Epithelial cell of esophagus (primary cell): Measurements from ENCODE around the gene GPR18.

Experiments
- DNase-seq: peaks from one replicate; pipeline ENCODE4 v3.0.0; 2010; ENCODE audit warnings: low read depth
- H3K4me3 ChIP-seq: 2 replicates; pipeline ENCODE4 v1.5.1; 2011; ENCODE audit warnings: mild to moderate bottlenecking, low read length, control low read depth
- TF ChIP-seq, protein P1 (sequence below): IDR thresholded peaks from 2 replicates; pipeline ENCODE4 v1.5.1; 2011; ENCODE audit warnings: low read depth, mild to moderate bottlenecking, low read length, control low read depth, inconsistent platforms; ENCODE audit not compliant: insufficient read depth; ENCODE audit errors: missing control alignments

GPR18 gene

DNA sequence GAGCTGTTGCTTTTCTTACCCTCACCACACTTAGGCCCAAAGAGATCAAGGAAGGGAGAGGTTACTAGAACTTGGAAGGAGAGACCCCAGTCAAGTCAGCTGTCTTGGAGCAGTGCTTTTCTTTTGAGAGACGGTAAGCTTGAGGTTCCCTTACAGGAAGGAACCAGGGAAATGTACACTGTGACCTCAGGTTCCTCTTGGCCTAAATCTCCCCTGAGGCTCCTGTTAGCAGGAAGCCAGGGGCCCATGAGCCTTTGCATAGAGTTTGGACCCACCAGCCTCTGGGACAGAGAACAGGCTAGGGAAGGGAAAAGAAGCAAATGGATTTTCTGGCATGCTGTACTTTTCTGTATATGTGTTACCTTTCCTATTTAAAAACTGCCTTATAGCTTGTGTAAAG lies 5.9 kb upstream of the GPR18 start:
- no peak overlapping the region for H3K4me3 ChIP-seq
- DNase-seq, result no peak
- TF ChIP-seq, protein P1, sequence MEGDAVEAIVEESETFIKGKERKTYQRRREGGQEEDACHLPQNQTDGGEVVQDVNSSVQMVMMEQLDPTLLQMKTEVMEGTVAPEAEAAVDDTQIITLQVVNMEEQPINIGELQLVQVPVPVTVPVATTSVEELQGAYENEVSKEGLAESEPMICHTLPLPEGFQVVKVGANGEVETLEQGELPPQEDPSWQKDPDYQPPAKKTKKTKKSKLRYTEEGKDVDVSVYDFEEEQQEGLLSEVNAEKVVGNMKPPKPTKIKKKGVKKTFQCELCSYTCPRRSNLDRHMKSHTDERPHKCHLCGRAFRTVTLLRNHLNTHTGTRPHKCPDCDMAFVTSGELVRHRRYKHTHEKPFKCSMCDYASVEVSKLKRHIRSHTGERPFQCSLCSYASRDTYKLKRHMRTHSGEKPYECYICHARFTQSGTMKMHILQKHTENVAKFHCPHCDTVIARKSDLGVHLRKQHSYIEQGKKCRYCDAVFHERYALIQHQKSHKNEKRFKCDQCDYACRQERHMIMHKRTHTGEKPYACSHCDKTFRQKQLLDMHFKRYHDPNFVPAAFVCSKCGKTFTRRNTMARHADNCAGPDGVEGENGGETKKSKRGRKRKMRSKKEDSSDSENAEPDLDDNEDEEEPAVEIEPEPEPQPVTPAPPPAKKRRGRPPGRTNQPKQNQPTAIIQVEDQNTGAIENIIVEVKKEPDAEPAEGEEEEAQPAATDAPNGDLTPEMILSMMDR, result no peak

DNA sequence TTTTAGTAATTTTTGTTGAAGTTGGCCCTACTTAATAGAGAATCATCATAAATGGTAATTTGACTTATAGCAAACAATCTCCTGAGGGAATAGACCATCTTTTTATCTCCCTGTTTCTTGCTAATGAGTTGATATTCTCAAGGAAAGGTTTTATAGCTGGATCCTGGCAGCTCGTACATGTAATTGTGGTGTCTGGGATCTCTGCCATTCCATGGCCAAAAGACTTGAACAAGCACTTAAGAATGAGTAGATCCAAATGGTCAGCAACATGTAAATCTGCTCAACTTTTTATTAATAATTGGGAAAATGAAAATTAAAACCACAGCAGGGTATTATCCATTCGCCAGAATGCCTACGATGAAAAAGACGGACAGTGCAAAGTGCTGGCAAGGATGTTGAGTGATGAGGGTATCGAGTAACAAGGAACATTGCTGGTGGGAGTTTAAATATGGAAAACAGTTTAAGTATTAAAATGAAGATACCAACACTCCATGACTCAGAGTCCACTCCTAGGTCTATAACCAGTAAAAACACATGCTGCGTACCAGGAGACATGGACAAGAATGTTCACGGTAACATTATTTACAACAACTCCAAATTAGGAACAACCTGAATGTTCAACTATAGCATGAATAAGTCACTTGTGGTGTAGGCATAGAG lies 5.1 kb upstream of the GPR18 start:
- TF ChIP-seq, protein P1, result no peak
- H3K4me3 ChIP-seq, result no peak overlapping the region
- no peak for DNase-seq

DNA sequence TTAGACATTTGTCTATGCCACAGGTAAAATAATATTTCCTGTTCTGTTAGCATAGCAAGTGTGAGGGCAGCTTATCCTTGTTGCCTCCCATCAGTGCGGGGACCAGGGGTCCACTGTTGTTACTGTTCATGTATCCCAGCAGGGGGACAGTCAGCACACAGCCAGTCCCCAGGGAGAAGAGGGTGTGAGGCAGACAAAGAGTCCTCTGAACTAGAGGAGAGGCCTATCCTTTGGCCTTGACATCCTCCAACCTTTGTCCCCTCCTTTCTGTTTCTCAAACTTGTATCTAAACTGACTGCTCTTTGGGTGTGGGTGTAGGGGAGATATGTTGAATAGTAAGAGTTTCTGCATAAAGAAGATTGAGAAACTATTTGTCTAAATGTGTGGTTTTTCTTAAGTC lies 2.9 kb upstream of the GPR18 start:
- no peak for DNase-seq
- TF ChIP-seq, protein P1, result no peak
- no peak overlapping the region for H3K4me3 ChIP-seq

DNA sequence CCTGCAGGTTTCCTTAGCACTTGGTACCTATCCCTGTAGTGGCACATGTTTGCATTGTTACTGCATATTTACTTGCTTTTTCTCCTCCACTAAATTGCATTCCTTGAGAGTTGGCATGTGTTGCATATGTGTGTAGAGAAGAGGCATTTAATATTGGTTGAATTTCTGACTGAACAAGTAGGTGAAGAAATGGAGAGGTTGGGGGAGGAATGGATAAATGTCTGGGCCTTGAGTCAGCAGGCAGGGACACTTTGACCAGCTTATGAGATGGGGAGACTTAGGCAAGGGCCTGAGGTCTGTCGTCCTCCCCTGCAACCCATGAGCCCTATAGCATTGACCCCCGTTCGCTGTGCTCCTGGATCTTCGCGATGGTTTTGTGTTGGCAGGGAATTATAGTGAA lies 2.0 kb upstream of the GPR18 start:
- TF ChIP-seq, protein P1, result no peak
- no peak for DNase-seq
- no peak overlapping the region for H3K4me3 ChIP-seq

DNA sequence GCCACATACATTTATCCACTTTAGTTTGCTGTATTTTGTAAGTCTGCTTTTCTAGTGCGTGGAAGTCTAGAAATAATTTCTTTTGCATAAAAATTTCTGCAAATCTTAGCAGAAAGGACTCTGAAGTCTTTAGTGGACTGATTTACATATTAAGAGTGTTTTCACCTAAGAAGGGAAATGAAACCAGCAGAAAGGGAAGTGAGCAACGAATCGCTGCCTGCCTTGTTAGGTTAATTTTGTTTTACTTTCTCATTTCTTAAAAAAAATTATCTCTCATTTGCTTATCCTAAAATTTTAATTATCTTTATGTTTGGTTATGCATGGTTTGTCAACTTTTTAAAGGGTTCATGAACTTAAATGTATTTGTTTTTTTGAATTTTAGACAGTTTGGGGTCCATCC lies 767 bp upstream of the GPR18 start:
- H3K4me3 ChIP-seq, result no peak overlapping the region
- TF ChIP-seq, protein P1, result no peak
- DNase-seq, result no peak

DNA sequence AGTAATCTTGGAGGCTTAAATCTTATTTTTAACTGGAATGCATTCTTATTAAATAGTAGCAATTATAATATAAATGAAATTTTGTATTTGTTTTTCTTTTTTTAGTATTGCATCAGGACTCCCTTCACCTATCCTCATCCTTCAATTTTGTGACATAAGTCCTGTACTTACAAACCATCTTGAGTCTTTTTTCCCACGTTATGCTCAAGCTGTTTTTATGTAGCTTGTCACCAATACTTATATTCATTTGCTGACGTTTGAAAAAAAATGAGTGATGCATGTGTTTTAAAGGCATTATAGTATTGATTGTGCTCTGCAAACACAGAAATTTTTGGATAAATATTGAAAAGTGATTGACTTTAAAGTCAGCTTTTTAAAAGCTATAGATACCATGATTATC lies 888 bp downstream of the GPR18 start:
- DNase-seq, result no peak
- H3K4me3 ChIP-seq, result no peak overlapping the region
- TF ChIP-seq, protein P1, result no peak

DNA sequence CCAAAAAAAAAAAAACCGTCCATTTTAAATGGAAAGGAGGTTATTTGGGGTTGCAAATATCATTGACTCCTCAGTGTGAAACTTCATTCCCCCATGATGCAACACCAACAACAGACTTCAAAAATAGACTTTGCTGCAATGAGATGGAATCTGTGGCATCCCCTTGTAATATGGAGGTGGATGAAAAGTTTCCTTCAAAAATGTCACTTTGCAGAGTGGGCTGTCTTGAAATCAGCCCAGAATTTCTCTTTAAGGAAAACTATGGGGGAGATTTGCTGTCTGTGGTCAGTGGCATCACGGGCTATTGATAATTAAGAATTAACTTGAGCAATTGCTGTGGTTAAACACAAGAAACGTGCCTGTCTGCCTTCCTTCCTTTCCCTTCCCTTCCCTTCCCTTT lies 1.5 kb downstream of the GPR18 start:
- no peak overlapping the region for H3K4me3 ChIP-seq
- DNase-seq, result no peak
- TF ChIP-seq, protein P1, result no peak
